Embryonic facial prominence (tissue), 1 donor: ENCODE data around the gene ZNF423.

Source experiments
- DNase-seq: peaks from one replicate; pipeline ENCODE4 v3.0.0-alpha.2; 2016; ENCODE audit errors: extremely low spot score

ZNF423 gene

DNA sequence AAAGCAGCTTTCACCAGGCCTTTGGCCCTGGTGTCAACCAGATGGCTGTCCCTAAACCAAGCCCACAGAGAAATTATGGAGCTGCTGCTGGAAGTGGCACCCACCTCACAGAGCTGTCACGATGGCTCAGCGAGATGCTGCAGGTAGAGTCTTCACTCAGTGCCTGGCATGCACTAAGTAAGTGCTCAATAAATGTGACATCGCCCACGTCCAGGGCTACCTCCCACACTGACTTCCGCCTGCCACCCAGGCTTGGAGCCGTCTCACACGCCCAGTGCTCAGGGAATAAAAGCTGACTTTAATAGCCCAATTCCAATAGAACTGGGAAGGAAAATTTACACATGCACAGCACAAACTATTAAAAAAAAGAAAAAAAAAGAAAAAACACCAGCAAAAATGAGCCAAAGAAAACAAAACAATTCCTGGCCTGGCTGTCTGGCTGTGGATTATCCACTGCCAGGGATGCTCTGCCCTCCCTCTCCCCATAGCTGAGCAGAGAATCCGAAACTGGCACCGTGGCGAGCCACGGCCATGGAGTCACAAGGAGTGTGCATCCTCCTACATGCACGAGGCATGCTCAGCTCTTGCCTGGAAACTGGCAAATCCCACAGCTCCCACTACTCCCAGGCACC, 68.9 kb downstream of the ZNF423 start:
- no peak for DNase-seq

- DNase-seq, result no peak
Measured at GRCh38 chr16:49785970-49786369, 69.9 kb downstream of the ZNF423 start.

- no peak for DNase-seq
Measured at GRCh38 chr16:49782405-49782804, 73.5 kb downstream of the ZNF423 start.

- DNase-seq, result no peak
Measured at GRCh38 chr16:49781401-49781800, 74.5 kb downstream of the ZNF423 start.

- no peak for DNase-seq
Measured at GRCh38 chr16:49780433-49780832, 75.5 kb downstream of the ZNF423 start.

GRCh38 chr16:49779979-49780378, 75.9 kb downstream of the ZNF423 start:
- DNase-seq, result no peak

GRCh38 chr16:49778202-49778930, 77.5 kb downstream of the ZNF423 start:
- no peak for DNase-seq

DNA sequence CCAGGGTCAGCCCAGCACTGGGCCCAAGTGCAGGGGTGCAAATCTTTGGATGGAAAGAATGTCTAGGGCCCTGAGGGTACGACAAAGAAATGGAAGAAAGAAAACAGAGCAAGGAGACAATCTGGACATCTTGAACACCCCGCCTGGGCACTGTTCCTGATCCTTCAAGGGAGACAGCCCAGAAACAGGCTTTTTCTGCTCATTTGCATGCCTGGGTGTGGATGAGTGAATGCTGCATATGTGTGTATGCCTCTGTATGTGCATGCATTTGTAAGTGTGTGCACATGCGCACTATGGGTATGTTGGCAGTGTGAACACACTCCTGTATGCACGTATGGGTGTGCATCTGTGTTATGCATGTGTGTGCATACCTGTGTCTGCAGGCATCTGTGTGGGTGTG, 79.2 kb downstream of the ZNF423 start:
- no peak for DNase-seq

DNA sequence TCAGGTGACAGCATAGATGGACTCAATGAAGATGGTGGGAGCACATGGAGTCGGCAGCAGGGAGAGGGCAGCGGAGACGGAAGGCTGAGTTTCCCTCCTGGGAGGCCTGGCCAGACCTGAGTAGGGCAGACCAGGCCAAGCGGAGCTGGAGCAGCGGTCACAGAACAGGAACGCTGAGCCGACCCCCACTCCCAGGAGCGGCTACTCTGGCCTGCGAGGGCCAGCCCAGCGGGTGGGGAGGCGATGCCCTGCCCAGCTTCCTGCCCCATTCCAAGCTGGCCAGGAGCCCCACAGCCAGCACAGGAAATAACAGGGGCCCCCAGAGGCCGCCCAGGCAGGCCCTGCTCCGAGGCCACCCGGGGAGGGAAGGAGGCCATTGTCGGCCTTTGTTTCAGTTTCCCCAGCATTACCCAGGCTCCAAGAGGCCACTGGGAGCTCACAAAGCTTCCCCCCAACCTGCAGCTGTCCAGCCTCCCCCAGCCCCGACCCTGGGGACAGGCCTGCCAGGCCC, 79.8 kb downstream of the ZNF423 start:
- no peak for DNase-seq

DNA sequence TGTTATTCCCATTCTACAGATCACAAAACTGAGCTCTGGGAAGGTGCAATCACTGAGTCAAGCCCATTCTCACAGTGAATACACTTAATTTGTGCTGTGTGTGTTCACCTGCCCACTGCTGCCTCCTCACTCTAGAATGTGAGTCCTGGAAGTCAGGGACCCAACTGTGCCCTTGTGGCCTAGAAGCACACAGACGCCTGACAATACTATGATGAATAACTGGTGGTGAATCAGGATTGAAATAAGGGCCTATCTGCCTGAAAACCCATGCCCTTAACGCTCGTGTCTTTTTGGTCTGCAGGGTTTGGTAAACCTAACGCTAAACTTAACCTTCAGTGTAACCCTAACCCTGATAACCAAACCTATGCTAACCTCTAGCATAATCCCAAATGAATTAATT, 80.3 kb downstream of the ZNF423 start:
- no peak for DNase-seq

DNA sequence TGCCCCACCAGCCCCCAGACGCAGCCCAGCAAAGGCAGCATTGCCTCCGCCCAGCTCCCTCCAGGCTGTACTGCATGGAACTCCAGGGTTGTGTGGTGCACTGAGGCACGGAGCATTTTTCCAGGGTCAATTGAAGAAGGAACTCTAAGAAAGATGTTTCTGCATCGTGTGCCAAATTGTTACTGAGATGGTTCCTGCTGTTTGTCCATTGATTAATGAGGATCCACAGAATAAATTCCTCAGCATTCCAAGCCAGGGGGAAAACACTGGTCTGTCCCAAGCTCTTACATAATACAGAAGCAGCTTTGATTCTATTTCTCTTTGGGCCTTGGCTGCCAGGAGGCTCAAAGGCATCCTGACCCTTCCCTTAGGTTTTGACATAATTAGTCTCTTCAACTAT, 80.9 kb downstream of the ZNF423 start:
- DNase-seq, result no peak

GRCh38 chr16:49773534-49774475, 82.1 kb downstream of the ZNF423 start:
- no peak for DNase-seq

DNA sequence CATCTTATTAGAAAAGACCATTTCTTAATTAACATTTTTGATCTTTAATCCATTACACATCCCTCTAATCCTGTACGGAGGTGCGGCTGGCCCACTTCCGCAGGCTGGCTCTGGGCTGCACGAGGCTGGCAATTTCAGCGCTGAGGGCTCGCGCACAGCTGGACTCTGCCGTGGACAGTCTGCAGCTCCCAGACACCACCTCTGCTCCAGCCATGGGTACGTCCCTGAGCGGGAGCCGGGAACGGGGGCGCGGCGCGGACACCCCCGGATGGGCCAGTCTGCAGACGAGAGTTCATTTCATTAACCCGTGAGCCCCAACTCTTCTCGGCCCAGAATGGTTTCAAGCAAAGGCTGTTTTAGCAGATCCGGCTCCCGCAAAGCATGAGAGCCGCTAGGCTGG, 87.9 kb downstream of the ZNF423 start:
- DNase-seq, result no peak

GRCh38 chr16:49767414-49767813, 88.5 kb downstream of the ZNF423 start:
- DNase-seq, result no peak

GRCh38 chr16:49766225-49766624, 89.7 kb downstream of the ZNF423 start:
- no peak for DNase-seq

DNA sequence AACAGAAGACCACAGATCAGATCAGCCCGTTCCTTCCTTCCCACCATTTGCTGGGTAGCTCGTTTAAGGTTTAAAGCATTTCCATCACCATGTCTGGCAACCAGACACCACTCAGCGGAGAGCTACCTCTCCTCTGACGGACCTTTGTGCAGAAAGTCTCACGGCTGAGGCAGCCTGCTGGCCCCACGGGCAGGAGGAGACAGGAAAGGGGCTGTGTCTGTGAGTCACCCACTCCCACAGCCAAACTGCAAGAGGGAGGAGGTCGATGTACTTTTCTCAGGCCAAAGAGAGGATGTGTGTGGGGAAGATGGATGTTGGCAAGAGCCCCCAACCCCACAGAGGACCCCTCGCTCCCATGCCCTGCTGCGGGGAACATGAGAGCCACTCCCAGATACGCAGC, 92.1 kb downstream of the ZNF423 start:
- no peak for DNase-seq

- DNase-seq, result no peak
Measured at GRCh38 chr16:49760815-49761214, 95.1 kb downstream of the ZNF423 start.

DNA sequence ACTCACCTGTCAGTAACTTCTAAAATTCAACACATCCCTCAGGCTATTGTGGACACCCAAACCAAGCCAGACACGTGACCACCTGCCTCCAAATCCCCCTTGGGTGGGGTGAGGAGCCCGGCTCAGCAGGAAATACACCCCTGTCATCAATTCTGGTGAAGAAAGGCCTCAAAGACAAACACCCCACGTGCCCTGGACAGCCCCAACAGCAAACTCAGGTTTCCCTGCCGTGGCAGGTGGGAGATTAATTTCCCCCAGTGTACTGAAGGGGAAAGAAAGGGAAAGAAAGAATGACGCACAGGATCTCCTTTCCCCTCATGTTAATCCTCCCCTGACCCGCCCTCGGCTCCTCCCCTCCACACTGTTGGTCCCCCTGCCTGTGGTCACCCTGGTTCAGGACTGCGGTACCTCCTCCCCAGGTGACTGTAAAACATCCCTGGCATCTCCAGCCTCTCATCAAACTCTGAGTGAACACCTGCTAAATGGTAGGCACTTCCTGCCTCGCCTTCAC, 98.3 kb downstream of the ZNF423 start:
- DNase-seq, result no peak

- DNase-seq, result no peak
Measured at GRCh38 chr16:49756775-49757558, 98.9 kb downstream of the ZNF423 start.

DNA sequence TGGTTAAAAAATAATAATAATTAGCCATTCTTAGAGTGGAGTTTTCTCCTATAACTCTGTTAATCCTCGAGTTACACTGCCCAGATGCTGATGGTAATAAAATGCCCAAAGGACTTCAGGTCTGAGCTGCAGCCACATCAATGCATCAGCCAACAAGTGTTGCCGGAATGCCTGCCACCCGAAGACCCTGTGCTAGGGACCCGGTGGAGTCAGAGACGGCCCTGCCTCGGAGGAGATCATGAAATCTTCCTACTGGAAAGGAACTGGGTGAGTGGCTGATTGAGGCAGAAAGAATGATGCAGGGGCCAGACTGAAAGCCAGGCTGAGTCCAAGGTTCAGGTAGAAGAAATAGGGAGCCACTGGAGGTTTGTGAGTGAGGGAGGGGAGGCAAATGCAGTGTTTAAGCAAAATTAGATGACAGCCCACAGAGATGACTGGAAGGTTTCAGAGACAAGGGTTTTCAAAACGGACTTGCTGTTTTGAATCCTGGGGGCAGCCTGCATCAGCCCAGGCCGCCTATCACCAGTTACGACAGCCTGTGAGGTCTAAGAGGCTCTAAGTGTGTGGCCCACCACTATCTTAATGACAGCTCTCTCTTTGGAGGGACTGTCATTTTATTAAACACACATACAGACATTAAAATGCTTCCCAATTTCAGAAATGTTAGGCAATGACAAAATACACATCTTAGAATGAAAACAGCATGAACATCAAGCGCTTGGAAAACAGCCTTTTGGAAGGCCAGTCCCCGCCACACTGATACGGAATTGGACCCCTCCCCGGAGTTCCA, 100.0 kb downstream of the ZNF423 start:
- no peak for DNase-seq

DNA sequence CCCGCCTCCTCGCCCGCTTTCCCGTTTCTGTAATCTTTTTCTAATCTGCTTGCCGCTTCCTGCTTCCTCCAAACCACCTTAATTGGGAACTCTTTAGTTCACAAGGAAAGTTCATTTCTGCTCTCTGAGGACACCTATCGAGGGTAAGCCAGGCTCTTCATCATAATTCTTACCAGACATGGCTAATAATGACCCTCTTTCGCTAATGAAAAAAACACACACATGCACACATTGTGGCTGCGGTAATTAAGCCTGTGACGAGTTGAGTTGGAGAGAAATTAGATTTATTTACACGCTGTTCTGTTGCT, 100.6 kb downstream of the ZNF423 start:
- DNase-seq, result no peak
